H1 (cell line): ENCODE measurements around the gene KBTBD13. TPM values are rescaled to one million over a fixed set of nuclear protein-coding genes. Genes with fewer than 3 reads are reported as not detected.
A peak's percentile ranks its signal among the peaks of the same experiment; 100 is the strongest.

Experiments used
- ASH2L ChIP-seq: fragments of 200-600, 300-600 bp; sonication (generic); IDR thresholded peaks from one replicate; pipeline ENCODE4 v1.7.1; 2017; ENCODE audit warnings: low read length
- CREB1 ChIP-seq: IDR thresholded peaks from 2 replicates; pipeline ENCODE4 v1.6.1; 2012; ENCODE audit warnings: inconsistent platforms
- CTCF ChIP-seq, 3 experiments: IDR thresholded peaks; 1 replicate in 2 of 3; 2 replicates in 1 of 3; pipeline versions ENCODE4 v1.5.1 to v1.6.1; 2011; ENCODE audit warnings: low read length in 3 of 3, mild to moderate bottlenecking in 3 of 3, inconsistent platforms in 2 of 3, low read depth in 1 of 3, moderate library complexity in 1 of 3; ENCODE audit not compliant: insufficient read depth in 1 of 3; ENCODE audit errors: control extremely low read depth in 1 of 3
- HDAC2 ChIP-seq, 2 experiments: fragments of 300-600 bp in 1 of 2; sonication (generic) in 1 of 2; IDR thresholded peaks; 2 replicates each; pipeline ENCODE4 v1.6.1; 2011 to 2012; ENCODE audit warnings: low read depth in 2 of 2, low read length in 2 of 2, mild to moderate bottlenecking in 2 of 2, moderate library complexity in 2 of 2, borderline replicate concordance in 1 of 2, inconsistent platforms in 1 of 2
- MAX ChIP-seq: IDR thresholded peaks from 2 replicates; pipeline ENCODE4 v1.6.1; 2012; ENCODE audit warnings: inconsistent platforms
- SAP30 ChIP-seq: fragments of 300-600 bp; sonication (generic); IDR thresholded peaks from 2 replicates; pipeline ENCODE4 v1.7.1; 2012; ENCODE audit warnings: low read length, moderate library complexity, mild to moderate bottlenecking, inconsistent platforms; ENCODE audit not compliant: insufficient read depth, insufficient replicate concordance
- SIRT6 ChIP-seq: IDR thresholded peaks from one replicate; pipeline ENCODE4 v1.7.1; 2012; ENCODE audit warnings: low read length, inconsistent platforms
- polyA plus RNA-seq, 7 experiments: library from polyadenylated mRNA; depleted of rRNA in 3 of 7; stranded (reverse) in 5 of 7; unstranded in 2 of 7; fragments of >200 nt in 5 of 7; fragments of 200-250 nt in 2 of 7; gene quantifications; 1 replicate in 5 of 7; 2 replicates in 1 of 7; 4 replicates in 1 of 7; pipeline versions ENCODE4 v1.2.1 to v1.2.3, GENCODE V29; 2011 to 2013; ENCODE audit warnings: missing spikeins in 2 of 7, mixed read lengths in 2 of 7
- total RNA-seq: library from RNA; stranded (reverse); fragmentation: NEBNext Ultra II Directional; extraction: Animal tissue kit (Norgen Biotek cat#: 25700); gene quantifications from 2 replicates; pipeline ENCODE4 v1.2.1, GENCODE V29; 2021
- TF ChIP-seq, protein P1 (sequence below): fragments of 300-600 bp; sonication (generic); IDR thresholded peaks from 2 replicates; pipeline ENCODE4 v1.7.1; 2012; ENCODE audit warnings: low read length, moderate library complexity, mild to moderate bottlenecking, inconsistent platforms; ENCODE audit not compliant: insufficient replicate concordance

KBTBD13 gene
- total and polyA plus RNA-seq, 2 of the 8 experiments (the other 6 are each of a cell fraction or from before 2014, with no cell fraction given): not detected

GRCh38 chr15:65083262-65083701 lies 6.7 kb downstream of the KBTBD13 start (continued):
- TF ChIP-seq, protein P1, sequence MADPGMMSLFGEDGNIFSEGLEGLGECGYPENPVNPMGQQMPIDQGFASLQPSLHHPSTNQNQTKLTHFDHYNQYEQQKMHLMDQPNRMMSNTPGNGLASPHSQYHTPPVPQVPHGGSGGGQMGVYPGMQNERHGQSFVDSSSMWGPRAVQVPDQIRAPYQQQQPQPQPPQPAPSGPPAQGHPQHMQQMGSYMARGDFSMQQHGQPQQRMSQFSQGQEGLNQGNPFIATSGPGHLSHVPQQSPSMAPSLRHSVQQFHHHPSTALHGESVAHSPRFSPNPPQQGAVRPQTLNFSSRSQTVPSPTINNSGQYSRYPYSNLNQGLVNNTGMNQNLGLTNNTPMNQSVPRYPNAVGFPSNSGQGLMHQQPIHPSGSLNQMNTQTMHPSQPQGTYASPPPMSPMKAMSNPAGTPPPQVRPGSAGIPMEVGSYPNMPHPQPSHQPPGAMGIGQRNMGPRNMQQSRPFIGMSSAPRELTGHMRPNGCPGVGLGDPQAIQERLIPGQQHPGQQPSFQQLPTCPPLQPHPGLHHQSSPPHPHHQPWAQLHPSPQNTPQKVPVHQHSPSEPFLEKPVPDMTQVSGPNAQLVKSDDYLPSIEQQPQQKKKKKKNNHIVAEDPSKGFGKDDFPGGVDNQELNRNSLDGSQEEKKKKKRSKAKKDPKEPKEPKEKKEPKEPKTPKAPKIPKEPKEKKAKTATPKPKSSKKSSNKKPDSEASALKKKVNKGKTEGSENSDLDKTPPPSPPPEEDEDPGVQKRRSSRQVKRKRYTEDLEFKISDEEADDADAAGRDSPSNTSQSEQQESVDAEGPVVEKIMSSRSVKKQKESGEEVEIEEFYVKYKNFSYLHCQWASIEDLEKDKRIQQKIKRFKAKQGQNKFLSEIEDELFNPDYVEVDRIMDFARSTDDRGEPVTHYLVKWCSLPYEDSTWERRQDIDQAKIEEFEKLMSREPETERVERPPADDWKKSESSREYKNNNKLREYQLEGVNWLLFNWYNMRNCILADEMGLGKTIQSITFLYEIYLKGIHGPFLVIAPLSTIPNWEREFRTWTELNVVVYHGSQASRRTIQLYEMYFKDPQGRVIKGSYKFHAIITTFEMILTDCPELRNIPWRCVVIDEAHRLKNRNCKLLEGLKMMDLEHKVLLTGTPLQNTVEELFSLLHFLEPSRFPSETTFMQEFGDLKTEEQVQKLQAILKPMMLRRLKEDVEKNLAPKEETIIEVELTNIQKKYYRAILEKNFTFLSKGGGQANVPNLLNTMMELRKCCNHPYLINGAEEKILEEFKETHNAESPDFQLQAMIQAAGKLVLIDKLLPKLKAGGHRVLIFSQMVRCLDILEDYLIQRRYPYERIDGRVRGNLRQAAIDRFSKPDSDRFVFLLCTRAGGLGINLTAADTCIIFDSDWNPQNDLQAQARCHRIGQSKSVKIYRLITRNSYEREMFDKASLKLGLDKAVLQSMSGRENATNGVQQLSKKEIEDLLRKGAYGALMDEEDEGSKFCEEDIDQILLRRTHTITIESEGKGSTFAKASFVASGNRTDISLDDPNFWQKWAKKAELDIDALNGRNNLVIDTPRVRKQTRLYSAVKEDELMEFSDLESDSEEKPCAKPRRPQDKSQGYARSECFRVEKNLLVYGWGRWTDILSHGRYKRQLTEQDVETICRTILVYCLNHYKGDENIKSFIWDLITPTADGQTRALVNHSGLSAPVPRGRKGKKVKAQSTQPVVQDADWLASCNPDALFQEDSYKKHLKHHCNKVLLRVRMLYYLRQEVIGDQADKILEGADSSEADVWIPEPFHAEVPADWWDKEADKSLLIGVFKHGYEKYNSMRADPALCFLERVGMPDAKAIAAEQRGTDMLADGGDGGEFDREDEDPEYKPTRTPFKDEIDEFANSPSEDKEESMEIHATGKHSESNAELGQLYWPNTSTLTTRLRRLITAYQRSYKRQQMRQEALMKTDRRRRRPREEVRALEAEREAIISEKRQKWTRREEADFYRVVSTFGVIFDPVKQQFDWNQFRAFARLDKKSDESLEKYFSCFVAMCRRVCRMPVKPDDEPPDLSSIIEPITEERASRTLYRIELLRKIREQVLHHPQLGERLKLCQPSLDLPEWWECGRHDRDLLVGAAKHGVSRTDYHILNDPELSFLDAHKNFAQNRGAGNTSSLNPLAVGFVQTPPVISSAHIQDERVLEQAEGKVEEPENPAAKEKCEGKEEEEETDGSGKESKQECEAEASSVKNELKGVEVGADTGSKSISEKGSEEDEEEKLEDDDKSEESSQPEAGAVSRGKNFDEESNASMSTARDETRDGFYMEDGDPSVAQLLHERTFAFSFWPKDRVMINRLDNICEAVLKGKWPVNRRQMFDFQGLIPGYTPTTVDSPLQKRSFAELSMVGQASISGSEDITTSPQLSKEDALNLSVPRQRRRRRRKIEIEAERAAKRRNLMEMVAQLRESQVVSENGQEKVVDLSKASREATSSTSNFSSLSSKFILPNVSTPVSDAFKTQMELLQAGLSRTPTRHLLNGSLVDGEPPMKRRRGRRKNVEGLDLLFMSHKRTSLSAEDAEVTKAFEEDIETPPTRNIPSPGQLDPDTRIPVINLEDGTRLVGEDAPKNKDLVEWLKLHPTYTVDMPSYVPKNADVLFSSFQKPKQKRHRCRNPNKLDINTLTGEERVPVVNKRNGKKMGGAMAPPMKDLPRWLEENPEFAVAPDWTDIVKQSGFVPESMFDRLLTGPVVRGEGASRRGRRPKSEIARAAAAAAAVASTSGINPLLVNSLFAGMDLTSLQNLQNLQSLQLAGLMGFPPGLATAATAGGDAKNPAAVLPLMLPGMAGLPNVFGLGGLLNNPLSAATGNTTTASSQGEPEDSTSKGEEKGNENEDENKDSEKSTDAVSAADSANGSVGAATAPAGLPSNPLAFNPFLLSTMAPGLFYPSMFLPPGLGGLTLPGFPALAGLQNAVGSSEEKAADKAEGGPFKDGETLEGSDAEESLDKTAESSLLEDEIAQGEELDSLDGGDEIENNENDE: no peak
- TF ChIP-seq CREB1 (no peak), MAX (peak; percentile 33; the same call in 1 of the 2 replicates), ASH2L (peak; percentile 35), CTCF (IDR thresholded peaks at IDR 0.05; ENCODE audit: control extremely low read depth in 1 of 3, insufficient read depth in 1 of 3, low read depth in 1 of 3, low read length in 3 of 3) (peak in 2 of 3 experiments; percentile 25 to 39; a peak in 2 of 4 replicates), SIRT6 (no peak), SAP30 (peak; percentile 61), HDAC2 (IDR thresholded peaks at IDR 0.05; ENCODE audit: borderline replicate concordance in 1 of 2, low read depth in 2 of 2, low read length in 2 of 2) (0 out of 4 replicates have a peak, but pooled peaks of 1 of the 2 experiments have one; percentile 55)
- TF ChIP-seq, all 59 proteins: peak for 8
